Measurements from ENCODE around the gene EOLA1. TPM values are rescaled to one million over a fixed set of nuclear protein-coding genes. Genes with fewer than 3 reads are reported as not detected.

Gene EOLA1
- polyA plus RNA-seq, 1 donor from 2014 or later, result 31.1 TPM

GRCh38 chrX:149505671-149506070 is 35.1 kb upstream of the EOLA1 start:
- Histone ChIP-seq H3K4me3 (ENCODE audit: low read length) (peak overlapping the region; percentile 72), H2AFZ (ENCODE audit: low read depth, low read length) (peak overlapping the region; percentile 60), H3K36me3 (ENCODE audit: insufficient read depth, low read length) (no peaks in the 10 kb centered on the region), H3K9me3 (ENCODE audit: low read length) (no peaks in the 10 kb centered on the region), H4K20me1 (ENCODE audit: insufficient read depth) (no peaks in the 10 kb centered on the region), H3K9me2 (ENCODE audit: insufficient read depth, low read length) (no peaks in the 10 kb centered on the region), H3F3A (ENCODE audit: insufficient read depth, low read length, poor library complexity, severe bottlenecking) (no peaks in the 10 kb centered on the region), H3K27ac (ENCODE audit: low read length) (peak overlapping the region; percentile 81), H3K4me2 (ENCODE audit: low read length) (peak overlapping the region; percentile 48), H3K9ac (ENCODE audit: low read length) (peak overlapping the region; percentile 78), H3K27me3 (ENCODE audit: insufficient read depth, low read depth, low read length) (no peaks in the 10 kb centered on the region), H3K79me2 (replicated peaks; ENCODE audit: insufficient read depth, low read length) (no peaks in the 10 kb centered on the region)
- TF ChIP-seq EZH2 (IDR thresholded peaks at IDR 0.05; ENCODE audit: borderline replicate concordance, insufficient read depth, low read length, poor library complexity, severe bottlenecking) (no peak), POLR2AphosphoS5 (IDR thresholded peaks at IDR 0.05) (no peak), MXI1 (conservative IDR thresholded peaks at IDR 0.05; ENCODE audit: poor library complexity, severe bottlenecking) (no peak), RAD21 (conservative IDR thresholded peaks at IDR 0.05) (no peak), CTCF (IDR thresholded peaks at IDR 0.05; ENCODE audit: poor library complexity, severe bottlenecking) (no peak), EP300 (conservative IDR thresholded peaks at IDR 0.05; ENCODE audit: poor library complexity, severe bottlenecking) (no peak), TAF1 (IDR thresholded peaks at IDR 0.05; ENCODE audit: low read depth) (no peak), SMC3 (conservative IDR thresholded peaks at IDR 0.05; ENCODE audit: poor library complexity) (no peak), REST (IDR thresholded peaks at IDR 0.05; ENCODE audit: borderline replicate concordance) (no peak)

- no peak overlapping the region for H2AFZ ChIP-seq (ENCODE audit: low read depth, low read length)
- H3F3A ChIP-seq (ENCODE audit: insufficient read depth, low read length, poor library complexity, severe bottlenecking), result no peaks in the 10 kb centered on the region
- H3K9ac ChIP-seq (ENCODE audit: low read length), result no peak overlapping the region
- no peak overlapping the region for H3K4me2 ChIP-seq (ENCODE audit: low read length)
- TF ChIP-seq EP300 (conservative IDR thresholded peaks at IDR 0.05; ENCODE audit: poor library complexity, severe bottlenecking), result no peak
- TF ChIP-seq REST (IDR thresholded peaks at IDR 0.05; ENCODE audit: borderline replicate concordance), result no peak
- no peak for TF ChIP-seq RAD21 (conservative IDR thresholded peaks at IDR 0.05)
- TF ChIP-seq SMC3 (conservative IDR thresholded peaks at IDR 0.05; ENCODE audit: poor library complexity), result no peak
- no peak for TF ChIP-seq CTCF (IDR thresholded peaks at IDR 0.05; ENCODE audit: poor library complexity, severe bottlenecking)
- TF ChIP-seq MXI1 (conservative IDR thresholded peaks at IDR 0.05; ENCODE audit: poor library complexity, severe bottlenecking), result no peak
- TF ChIP-seq EZH2 (IDR thresholded peaks at IDR 0.05; ENCODE audit: borderline replicate concordance, insufficient read depth, low read length, poor library complexity, severe bottlenecking), result no peak
- TF ChIP-seq TAF1 (IDR thresholded peaks at IDR 0.05; ENCODE audit: low read depth), result no peak
- TF ChIP-seq POLR2AphosphoS5 (IDR thresholded peaks at IDR 0.05), result no peak
- H3K4me3 ChIP-seq (ENCODE audit: low read length), result no peak overlapping the region
- H3K27ac ChIP-seq (ENCODE audit: low read length), result peak overlapping the region; percentile 81
- no peaks in the 10 kb centered on the region for H3K27me3 ChIP-seq (ENCODE audit: insufficient read depth, low read depth, low read length)
- no peaks in the 10 kb centered on the region for H3K36me3 ChIP-seq (ENCODE audit: insufficient read depth, low read length)
- no peaks in the 10 kb centered on the region for H3K9me2 ChIP-seq (ENCODE audit: insufficient read depth, low read length)
- H4K20me1 ChIP-seq (ENCODE audit: insufficient read depth), result no peaks in the 10 kb centered on the region
- H3K9me3 ChIP-seq (ENCODE audit: low read length), result no peaks in the 10 kb centered on the region
- H3K79me2 ChIP-seq (replicated peaks; ENCODE audit: insufficient read depth, low read length), result no peaks in the 10 kb centered on the region
Measured at GRCh38 chrX:149506349-149506748, 34.5 kb upstream of the EOLA1 start.

All from neural cell (in vitro differentiated cells).